Natural killer cell (primary cell): ENCODE measurements around the gene ICA1L. TPM values are rescaled to one million over a fixed set of nuclear protein-coding genes. Genes with fewer than 3 reads are reported as not detected.
A peak's percentile ranks its signal among the peaks of the same experiment; 100 is the strongest.

ENCODE experiments used
- ATAC-seq, 3 donors: fragments of 150-1000 bp in 2 of 3; fragments of 200-7000 bp in 1 of 3; cut with Tn5 transposase; 1 replicate in 1 of 3; 2 replicates in 2 of 3; pipeline ENCODE4 v1.10.0; 2021; ENCODE audit warnings: mild to moderate bottlenecking in 2 of 3, moderate library complexity in 2 of 3
- DNase-seq, 2 donors: peaks; one replicate each; pipeline versions ENCODE4 v3.0.0 to v3.0.0-alpha.2; 2013 to 2021; ENCODE audit warnings: mixed read lengths in 1 of 2
- H3K27ac ChIP-seq: one replicate; pipeline ENCODE4 v1.5.1; 2013; ENCODE audit warnings: mild to moderate bottlenecking, low read length
- H3K27me3 ChIP-seq: one replicate; pipeline ENCODE4 v1.6.1; 2013; ENCODE audit warnings: low read length; ENCODE audit not compliant: control insufficient read depth, insufficient read depth
- H3K36me3 ChIP-seq: one replicate; pipeline ENCODE4 v1.6.1; 2013; ENCODE audit warnings: low read length; ENCODE audit not compliant: control insufficient read depth, insufficient read depth
- H3K4me1 ChIP-seq: one replicate; pipeline ENCODE4 v1.6.1; 2013; ENCODE audit warnings: low read length; ENCODE audit not compliant: control insufficient read depth, insufficient read depth
- H3K4me3 ChIP-seq: one replicate; pipeline ENCODE4 v1.5.1; 2013; ENCODE audit warnings: low read length
- H3K9me3 ChIP-seq: one replicate; pipeline ENCODE4 v1.6.1; 2013; ENCODE audit warnings: low read length; ENCODE audit not compliant: control insufficient read depth, insufficient read depth
- H3K27ac Mint-ChIP-seq, 2 donors: one replicate each; pipeline ENCODE4 v1.8.0; 2022; ENCODE audit warnings: mild to moderate bottlenecking in 2 of 2, mixed read lengths in 2 of 2, moderate library complexity in 1 of 2
- H3K27me3 Mint-ChIP-seq, 2 donors: one replicate each; pipeline ENCODE4 v1.8.0; 2022; ENCODE audit warnings: low read depth in 2 of 2, mixed read lengths in 2 of 2
- H3K36me3 Mint-ChIP-seq: one replicate; pipeline ENCODE4 v1.8.0; 2022; ENCODE audit warnings: mixed read lengths
- H3K4me1 Mint-ChIP-seq, 2 donors: one replicate each; pipeline ENCODE4 v1.8.0; 2022; ENCODE audit warnings: mixed read lengths in 2 of 2
- H3K4me3 Mint-ChIP-seq: one replicate; pipeline ENCODE4 v1.8.0; 2022; ENCODE audit warnings: mild to moderate bottlenecking, moderate library complexity, mixed read lengths
- H3K9me3 Mint-ChIP-seq, 2 donors: one replicate each; pipeline ENCODE4 v1.8.0; 2022; ENCODE audit warnings: mixed read lengths in 2 of 2
- WGBS: methylation state at CpG from one replicate; pipeline ENCODE4 v1.1.7; 2013; ENCODE audit warnings: missing lambda C conversion rate; ENCODE audit not compliant: insufficient coverage; 5-methylcytosine and 5-hydroxymethylcytosine counted together
- intact Hi-C: fragments of 100-400 bp; cut with micrococcal nuclease; formaldehyde crosslinking; loops from one replicate; pipeline ENCODE4 v1.14.2; 2022
- total RNA-seq, 4 donors: library from RNA; stranded (reverse); fragments of 120-200 nt in 1 of 4; gene quantifications; one replicate each; pipeline versions ENCODE4 v1.2.3 to v1.2.4, GENCODE V29; 2013 to 2022
- TF ChIP-seq, protein P1 (sequence below): fragments of 200-600 bp; IDR thresholded peaks from one replicate; pipeline ENCODE4 v1.8.0; 2022; ENCODE audit warnings: antibody characterized with exemption

The ICA1L gene
- total RNA-seq, 3 donors from 2014 or later (not counting 1 experiment from before 2014, with no cell fraction given), result 9.0 to 15.5 (median 10.4) TPM

GRCh38 chr2:202765436-202765835 is 106.1 kb downstream of the ICA1L start:
- peaks cover 14 to 27% of the 10 kb centered on the region in 2 donors for H3K4me1 Mint-ChIP-seq
- H3K27me3 ChIP-seq, result no peaks in the 10 kb centered on the region
- H3K9me3 Mint-ChIP-seq, result no peaks in the 10 kb centered on the region
- H3K4me1 ChIP-seq, result peaks cover 2% of the 10 kb centered on the region
- H3K9me3 ChIP-seq, result no peaks in the 10 kb centered on the region
- no peak overlapping the region for H3K27ac ChIP-seq
- intact Hi-C loops, result no loop called here
- H3K4me3 Mint-ChIP-seq, result no peak overlapping the region
- H3K27ac Mint-ChIP-seq, result no peak overlapping the region
- no peaks in the 10 kb centered on the region for H3K27me3 Mint-ChIP-seq
- DNase-seq (no peak), ATAC-seq (no peak)
- H3K36me3 Mint-ChIP-seq, result no peaks in the 10 kb centered on the region
- H3K4me3 ChIP-seq, result no peak overlapping the region
- H3K36me3 ChIP-seq, result peaks cover 10% of the 10 kb centered on the region
- 79% methylated on average over 5 of the region's 5 CpGs for WGBS
- TF ChIP-seq, protein P1, sequence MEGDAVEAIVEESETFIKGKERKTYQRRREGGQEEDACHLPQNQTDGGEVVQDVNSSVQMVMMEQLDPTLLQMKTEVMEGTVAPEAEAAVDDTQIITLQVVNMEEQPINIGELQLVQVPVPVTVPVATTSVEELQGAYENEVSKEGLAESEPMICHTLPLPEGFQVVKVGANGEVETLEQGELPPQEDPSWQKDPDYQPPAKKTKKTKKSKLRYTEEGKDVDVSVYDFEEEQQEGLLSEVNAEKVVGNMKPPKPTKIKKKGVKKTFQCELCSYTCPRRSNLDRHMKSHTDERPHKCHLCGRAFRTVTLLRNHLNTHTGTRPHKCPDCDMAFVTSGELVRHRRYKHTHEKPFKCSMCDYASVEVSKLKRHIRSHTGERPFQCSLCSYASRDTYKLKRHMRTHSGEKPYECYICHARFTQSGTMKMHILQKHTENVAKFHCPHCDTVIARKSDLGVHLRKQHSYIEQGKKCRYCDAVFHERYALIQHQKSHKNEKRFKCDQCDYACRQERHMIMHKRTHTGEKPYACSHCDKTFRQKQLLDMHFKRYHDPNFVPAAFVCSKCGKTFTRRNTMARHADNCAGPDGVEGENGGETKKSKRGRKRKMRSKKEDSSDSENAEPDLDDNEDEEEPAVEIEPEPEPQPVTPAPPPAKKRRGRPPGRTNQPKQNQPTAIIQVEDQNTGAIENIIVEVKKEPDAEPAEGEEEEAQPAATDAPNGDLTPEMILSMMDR, result no peak

DNA sequence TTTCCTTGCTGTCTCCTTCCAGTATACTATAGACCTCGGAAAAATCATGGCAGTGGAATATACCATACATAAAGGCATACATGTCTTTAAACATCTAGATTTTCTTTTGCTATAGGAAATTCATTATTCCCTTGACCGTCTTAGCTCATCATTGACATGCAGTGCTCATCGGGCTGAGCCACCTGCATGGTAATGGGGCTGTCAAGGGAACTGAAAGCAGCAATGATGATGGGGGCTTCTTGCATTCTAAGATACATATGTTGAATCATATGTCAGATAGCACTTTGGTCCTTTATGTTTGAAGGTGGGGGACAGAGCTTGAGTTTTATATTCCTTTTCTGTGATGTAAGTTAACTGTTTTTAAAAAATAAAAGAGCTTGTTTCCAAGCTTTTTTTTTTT is 106.6 kb downstream of the ICA1L start:
- H3K27ac ChIP-seq, result no peak overlapping the region
- Mint-ChIP-seq H3K27me3 (no peaks in the 10 kb centered on the region), H3K9me3 (no peaks in the 10 kb centered on the region), H3K4me1 (peaks cover 14 to 32% of the 10 kb centered on the region in 2 donors), H3K36me3 (no peaks in the 10 kb centered on the region), H3K4me3 (no peak overlapping the region), H3K27ac (no peak overlapping the region)
- intact Hi-C loops, result no loop called here
- TF ChIP-seq, protein P1, result no peak
- peaks cover 2% of the 10 kb centered on the region for H3K4me1 ChIP-seq
- peaks cover 13% of the 10 kb centered on the region for H3K36me3 ChIP-seq
- no peak overlapping the region for H3K4me3 ChIP-seq
- DNase-seq (no peak), ATAC-seq (no peak)
- no peaks in the 10 kb centered on the region for H3K9me3 ChIP-seq
- H3K27me3 ChIP-seq, result no peaks in the 10 kb centered on the region
- 85% methylated on average over 3 of the region's 3 CpGs for WGBS

DNA sequence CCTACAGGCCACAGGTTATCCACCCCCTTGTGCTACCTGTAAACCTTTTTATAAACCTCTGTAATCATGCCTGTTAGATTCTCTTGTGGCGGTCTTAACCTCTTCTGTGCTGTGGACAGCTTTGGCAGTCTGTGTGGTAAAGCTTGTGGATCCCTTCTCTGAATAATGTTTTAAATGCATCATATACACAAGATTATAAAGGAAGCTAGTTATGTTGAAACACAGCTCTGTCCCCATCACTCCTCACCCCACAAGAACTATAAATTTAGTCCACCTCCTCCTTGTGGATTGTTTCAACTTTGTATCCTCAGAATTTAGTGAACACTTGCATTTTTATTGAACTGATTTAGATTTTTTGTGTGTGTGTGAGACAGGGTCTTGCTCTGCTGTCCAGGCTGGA is 107.7 kb downstream of the ICA1L start:
- no peak for DNase-seq
- intact Hi-C loops, result no loop called here
- no peaks in the 10 kb centered on the region for H3K9me3 Mint-ChIP-seq
- no peak overlapping the region for H3K4me3 Mint-ChIP-seq
- no peaks in the 10 kb centered on the region for H3K36me3 Mint-ChIP-seq
- H3K36me3 ChIP-seq, result peaks cover 15% of the 10 kb centered on the region
- no peaks in the 10 kb centered on the region for H3K27me3 ChIP-seq
- no peak for ATAC-seq
- H3K4me1 ChIP-seq, result peaks cover 2% of the 10 kb centered on the region
- no peak overlapping the region for H3K4me3 ChIP-seq
- WGBS, result no CpG with 5 or more reads among the region's 1 CpG
- peaks cover 14 to 32% of the 10 kb centered on the region in 2 donors for H3K4me1 Mint-ChIP-seq
- TF ChIP-seq, protein P1, result no peak
- H3K27me3 Mint-ChIP-seq, result no peaks in the 10 kb centered on the region
- peak overlapping the region in 1 of 2 donors; percentile 10 for H3K27ac Mint-ChIP-seq
- no peak overlapping the region for H3K27ac ChIP-seq
- H3K9me3 ChIP-seq, result no peaks in the 10 kb centered on the region

DNA sequence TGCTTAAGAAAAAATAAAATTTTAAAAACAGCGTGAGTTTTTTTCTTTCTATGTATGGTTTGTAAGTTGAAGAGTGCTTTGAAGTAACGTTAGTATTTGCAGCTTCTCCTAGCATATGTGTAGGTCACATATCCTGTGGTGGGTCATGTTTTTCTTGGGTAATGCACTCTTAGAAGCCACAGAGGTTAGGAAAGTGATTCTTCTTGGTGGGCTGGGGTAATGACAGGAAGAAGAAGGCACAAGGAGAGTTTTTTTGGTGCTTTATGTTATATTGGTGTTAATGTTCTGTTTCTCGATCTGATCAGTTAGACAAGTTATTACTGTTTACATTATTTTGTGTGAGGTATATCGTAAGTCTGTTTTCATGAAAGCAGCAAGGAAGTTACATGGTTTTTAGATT is 109.0 kb downstream of the ICA1L start:
- Histone ChIP-seq H3K36me3 (peaks cover 22% of the 10 kb centered on the region), H3K27me3 (no peaks in the 10 kb centered on the region), H3K4me3 (no peak overlapping the region), H3K4me1 (peaks cover 2% of the 10 kb centered on the region), H3K27ac (no peak overlapping the region), H3K9me3 (no peaks in the 10 kb centered on the region)
- ATAC-seq (peak in 1 of 3 donors; percentile 51), DNase-seq (peak in 1 of 2 donors; percentile 57)
- Mint-ChIP-seq H3K27me3 (no peaks in the 10 kb centered on the region), H3K27ac (peak overlapping the region in 1 of 2 donors; percentile 76), H3K9me3 (no peaks in the 10 kb centered on the region), H3K4me1 (peaks cover 14 to 32% of the 10 kb centered on the region in 2 donors), H3K36me3 (no peaks in the 10 kb centered on the region), H3K4me3 (peak overlapping the region; percentile 2)
- WGBS, result 24% methylated on average over 3 of the region's 4 CpGs
- TF ChIP-seq, protein P1, result no peak
- intact Hi-C loops, result no loop called here
